Measurements from ENCODE around the gene ADAMTSL4.

Gene ADAMTSL4

DNA sequence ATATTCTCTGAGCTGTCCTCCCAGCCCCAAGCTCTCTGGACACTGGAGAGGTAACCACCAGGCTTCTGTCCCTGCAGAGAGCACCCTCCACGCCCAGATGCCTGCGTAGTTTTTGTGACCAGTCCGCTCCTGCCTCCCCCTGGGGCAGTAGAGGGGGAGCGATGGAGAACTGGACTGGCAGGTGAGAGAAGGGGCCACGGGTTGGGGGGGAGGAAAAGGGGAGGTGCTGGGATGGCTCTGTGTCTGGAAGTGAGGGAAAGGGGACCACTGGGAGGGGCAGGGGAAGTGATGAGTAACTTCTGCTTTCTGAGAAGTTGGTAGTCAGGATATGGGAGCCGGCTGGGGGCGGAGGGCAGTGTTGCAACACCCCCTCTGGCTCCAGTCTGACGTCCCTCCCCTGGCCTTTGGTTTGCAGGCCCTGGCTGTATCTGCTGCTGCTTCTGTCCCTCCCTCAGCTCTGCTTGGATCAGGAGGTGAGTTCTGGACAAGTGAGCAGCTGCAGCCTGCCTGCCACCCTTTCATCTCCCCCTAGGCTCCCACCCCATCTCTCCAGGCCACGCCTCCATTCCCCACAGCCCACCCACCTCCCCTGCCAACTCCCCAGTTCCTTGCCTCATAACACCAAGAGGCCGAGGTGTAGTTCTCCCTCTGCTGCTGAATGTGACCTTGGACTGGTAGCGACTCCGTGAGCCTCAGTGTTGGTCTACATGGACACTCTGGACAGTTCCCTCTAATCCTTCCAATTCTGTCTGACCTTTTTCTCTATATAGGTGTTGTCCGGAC, 3.1 kb downstream of the ADAMTSL4 start:
- H3K9me3 Mint-ChIP-seq, result no peaks in the 10 kb centered on the region
- H3K27me3 Mint-ChIP-seq, result no peaks in the 10 kb centered on the region
- DNase-seq (ENCODE audit: low spot score in 2 of 2) (no peak), ATAC-seq (replicated peaks; ENCODE audit: extremely low read depth, poor library complexity, severe bottlenecking) (no peak)
- H3K36me3 Mint-ChIP-seq (ENCODE audit: insufficient read depth), result peaks cover 11% of the 10 kb centered on the region
- no peak overlapping the region for H3K27ac Mint-ChIP-seq (ENCODE audit: low read depth)
- no peak overlapping the region for H3K4me3 Mint-ChIP-seq
- peaks cover 31% of the 10 kb centered on the region for H3K4me1 Mint-ChIP-seq

DNA sequence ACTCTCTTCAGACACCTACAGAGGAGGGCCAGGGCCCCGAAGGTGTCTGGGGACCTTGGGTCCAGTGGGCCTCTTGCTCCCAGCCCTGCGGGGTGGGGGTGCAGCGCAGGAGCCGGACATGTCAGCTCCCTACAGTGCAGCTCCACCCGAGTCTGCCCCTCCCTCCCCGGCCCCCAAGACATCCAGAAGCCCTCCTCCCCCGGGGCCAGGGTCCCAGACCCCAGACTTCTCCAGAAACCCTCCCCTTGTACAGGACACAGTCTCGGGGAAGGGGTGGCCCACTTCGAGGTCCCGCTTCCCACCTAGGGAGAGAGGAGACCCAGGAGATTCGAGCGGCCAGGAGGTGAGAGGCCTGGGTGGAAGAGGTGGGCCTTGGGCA, 3.7 kb downstream of the ADAMTSL4 start:
- no peaks in the 10 kb centered on the region for H3K9me3 Mint-ChIP-seq
- H3K27ac Mint-ChIP-seq (ENCODE audit: low read depth), result no peak overlapping the region
- H3K4me3 Mint-ChIP-seq, result no peak overlapping the region
- H3K36me3 Mint-ChIP-seq (ENCODE audit: insufficient read depth), result peaks cover 16% of the 10 kb centered on the region
- H3K4me1 Mint-ChIP-seq, result peaks cover 31% of the 10 kb centered on the region
- ATAC-seq (replicated peaks; ENCODE audit: extremely low read depth, poor library complexity, severe bottlenecking) (no peak), DNase-seq (ENCODE audit: low spot score in 2 of 2) (no peak)
- no peaks in the 10 kb centered on the region for H3K27me3 Mint-ChIP-seq

DNA sequence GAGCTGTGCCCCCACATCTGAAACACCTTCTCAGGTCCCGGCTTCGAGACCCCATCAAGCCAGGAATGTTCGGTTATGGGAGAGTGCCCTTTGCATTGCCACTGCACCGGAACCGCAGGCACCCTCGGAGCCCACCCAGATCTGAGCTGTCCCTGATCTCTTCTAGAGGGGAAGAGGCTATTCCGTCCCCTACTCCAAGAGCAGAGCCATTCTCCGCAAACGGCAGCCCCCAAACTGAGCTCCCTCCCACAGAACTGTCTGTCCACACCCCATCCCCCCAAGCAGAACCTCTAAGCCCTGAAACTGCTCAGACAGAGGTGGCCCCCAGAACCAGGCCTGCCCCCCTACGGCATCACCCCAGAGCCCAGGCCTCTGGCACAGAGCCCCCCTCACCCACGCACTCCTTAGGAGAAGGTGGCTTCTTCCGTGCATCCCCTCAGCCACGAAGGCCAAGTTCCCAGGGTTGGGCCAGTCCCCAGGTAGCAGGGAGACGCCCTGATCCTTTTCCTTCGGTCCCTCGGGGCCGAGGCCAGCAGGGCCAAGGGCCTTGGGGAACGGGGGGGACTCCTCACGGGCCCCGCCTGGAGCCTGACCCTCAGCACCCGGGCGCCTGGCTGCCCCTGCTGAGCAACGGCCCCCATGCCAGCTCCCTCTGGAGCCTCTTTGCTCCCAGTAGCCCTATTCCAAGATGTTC, 4.3 kb downstream of the ADAMTSL4 start:
- peaks cover 16% of the 10 kb centered on the region for H3K36me3 Mint-ChIP-seq (ENCODE audit: insufficient read depth)
- ATAC-seq (replicated peaks; ENCODE audit: extremely low read depth, poor library complexity, severe bottlenecking) (no peak), DNase-seq (ENCODE audit: low spot score in 2 of 2) (no peak)
- H3K27ac Mint-ChIP-seq (ENCODE audit: low read depth), result no peak overlapping the region
- no peaks in the 10 kb centered on the region for H3K9me3 Mint-ChIP-seq
- H3K4me3 Mint-ChIP-seq, result no peak overlapping the region
- peaks cover 31% of the 10 kb centered on the region for H3K4me1 Mint-ChIP-seq
- no peaks in the 10 kb centered on the region for H3K27me3 Mint-ChIP-seq

DNA sequence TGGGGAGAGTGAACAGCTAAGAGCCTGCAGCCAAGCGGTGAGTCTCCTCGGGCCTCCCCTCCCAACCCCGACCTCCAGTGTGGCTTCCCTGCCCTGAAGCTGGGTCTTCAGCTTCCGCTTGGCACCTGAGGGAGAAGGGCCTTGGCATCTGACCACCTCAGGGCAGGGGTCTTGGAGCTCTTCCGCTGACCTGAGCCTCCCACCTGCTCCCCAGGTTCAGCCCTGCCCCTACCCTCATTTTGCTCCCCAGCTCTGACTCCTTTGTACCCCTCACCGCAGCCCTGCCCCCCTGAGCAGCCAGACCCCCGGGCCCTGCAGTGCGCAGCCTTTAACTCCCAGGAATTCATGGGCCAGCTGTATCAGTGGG, 4.9 kb downstream of the ADAMTSL4 start:
- DNase-seq (ENCODE audit: low spot score in 2 of 2) (no peak), ATAC-seq (replicated peaks; ENCODE audit: extremely low read depth, poor library complexity, severe bottlenecking) (no peak)
- no peak overlapping the region for H3K27ac Mint-ChIP-seq (ENCODE audit: low read depth)
- peaks cover 31% of the 10 kb centered on the region for H3K4me1 Mint-ChIP-seq
- peaks cover 16% of the 10 kb centered on the region for H3K36me3 Mint-ChIP-seq (ENCODE audit: insufficient read depth)
- no peaks in the 10 kb centered on the region for H3K9me3 Mint-ChIP-seq
- H3K27me3 Mint-ChIP-seq, result no peaks in the 10 kb centered on the region
- H3K4me3 Mint-ChIP-seq, result no peak overlapping the region

DNA sequence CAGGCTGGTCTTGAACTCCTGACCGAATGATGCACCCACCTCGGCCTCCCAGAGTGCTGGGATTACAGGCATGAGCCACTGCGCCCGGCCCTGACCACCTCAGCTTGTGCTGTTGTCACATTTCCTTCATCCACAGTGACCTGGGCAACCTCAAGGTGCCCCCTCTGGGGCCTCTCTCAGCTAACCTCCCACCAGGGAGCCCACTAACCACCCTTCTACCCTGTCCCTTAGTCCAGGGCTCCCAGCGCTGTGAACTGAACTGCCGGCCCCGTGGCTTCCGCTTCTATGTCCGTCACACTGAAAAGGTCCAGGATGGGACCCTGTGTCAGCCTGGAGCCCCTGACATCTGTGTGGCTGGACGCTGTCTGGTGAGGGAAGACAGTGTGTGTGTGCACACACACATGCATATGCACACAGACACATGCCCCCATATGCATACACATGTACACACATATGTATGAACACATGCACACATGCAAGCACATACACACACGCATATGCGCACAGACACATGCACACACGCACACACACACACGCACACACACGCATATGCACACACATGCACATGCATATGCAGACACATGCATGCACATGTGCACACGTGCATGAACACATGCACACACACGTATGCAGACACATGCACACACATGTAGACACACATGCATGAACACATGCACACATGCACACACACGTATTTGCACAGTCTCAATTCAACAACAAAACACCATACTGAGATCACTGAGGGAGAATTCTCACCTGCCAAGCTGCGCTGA, 6.2 kb downstream of the ADAMTSL4 start:
- ATAC-seq (replicated peaks; ENCODE audit: extremely low read depth, poor library complexity, severe bottlenecking), result no peak
- DNase-seq (ENCODE audit: low spot score in 2 of 2), result no peak
- peaks cover 32% of the 10 kb centered on the region for H3K4me1 Mint-ChIP-seq
- H3K27me3 Mint-ChIP-seq, result no peaks in the 10 kb centered on the region
- peaks cover 17% of the 10 kb centered on the region for H3K36me3 Mint-ChIP-seq (ENCODE audit: insufficient read depth)
- H3K27ac Mint-ChIP-seq (ENCODE audit: low read depth), result no peak overlapping the region
- H3K4me3 Mint-ChIP-seq, result no peak overlapping the region
- no peaks in the 10 kb centered on the region for H3K9me3 Mint-ChIP-seq

DNA sequence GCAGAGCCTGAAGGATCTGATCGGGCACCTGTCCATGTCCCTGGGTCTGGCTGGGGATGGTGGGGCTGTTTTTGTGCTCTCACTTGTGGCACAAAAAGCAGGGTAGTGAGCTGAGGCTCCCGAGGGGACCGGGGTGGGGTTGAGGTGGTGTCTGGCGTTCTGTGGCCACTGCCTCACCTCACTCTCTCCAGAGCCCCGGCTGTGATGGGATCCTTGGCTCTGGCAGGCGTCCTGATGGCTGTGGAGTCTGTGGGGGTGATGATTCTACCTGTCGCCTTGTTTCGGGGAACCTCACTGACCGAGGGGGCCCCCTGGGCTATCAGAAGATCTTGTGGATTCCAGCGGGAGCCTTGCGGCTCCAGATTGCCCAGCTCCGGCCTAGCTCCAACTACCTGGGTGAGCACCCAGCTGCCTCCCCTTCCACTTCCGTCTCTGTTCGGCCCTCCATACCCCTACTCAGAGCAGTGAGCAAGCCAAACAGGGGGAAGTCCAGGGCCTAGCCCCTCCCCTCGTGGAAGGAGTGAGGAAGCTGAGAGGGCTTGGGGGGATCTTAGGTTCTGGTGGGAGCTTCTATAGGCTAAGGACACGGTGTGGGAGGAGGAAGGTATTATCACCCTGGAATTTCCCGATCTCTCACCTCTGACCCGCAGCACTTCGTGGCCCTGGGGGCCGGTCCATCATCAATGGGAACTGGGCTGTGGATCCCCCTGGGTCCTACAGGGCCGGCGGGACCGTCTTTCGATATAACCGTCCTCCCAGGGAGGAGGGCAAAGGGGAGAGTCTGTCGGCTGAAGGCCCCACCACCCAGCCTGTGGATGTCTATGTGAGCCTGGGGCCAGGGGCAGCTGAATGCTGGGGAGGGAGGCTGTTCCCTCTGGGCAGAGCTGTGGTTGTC, 7.0 kb downstream of the ADAMTSL4 start:
- no peaks in the 10 kb centered on the region for H3K9me3 Mint-ChIP-seq
- ATAC-seq (replicated peaks; ENCODE audit: extremely low read depth, poor library complexity, severe bottlenecking), result no peak
- H3K36me3 Mint-ChIP-seq (ENCODE audit: insufficient read depth), result peaks cover 19% of the 10 kb centered on the region
- no peak overlapping the region for H3K4me3 Mint-ChIP-seq
- H3K27me3 Mint-ChIP-seq, result no peaks in the 10 kb centered on the region
- no peak for DNase-seq (ENCODE audit: low spot score in 2 of 2)
- H3K4me1 Mint-ChIP-seq, result peaks cover 32% of the 10 kb centered on the region
- H3K27ac Mint-ChIP-seq (ENCODE audit: low read depth), result no peak overlapping the region

DNA sequence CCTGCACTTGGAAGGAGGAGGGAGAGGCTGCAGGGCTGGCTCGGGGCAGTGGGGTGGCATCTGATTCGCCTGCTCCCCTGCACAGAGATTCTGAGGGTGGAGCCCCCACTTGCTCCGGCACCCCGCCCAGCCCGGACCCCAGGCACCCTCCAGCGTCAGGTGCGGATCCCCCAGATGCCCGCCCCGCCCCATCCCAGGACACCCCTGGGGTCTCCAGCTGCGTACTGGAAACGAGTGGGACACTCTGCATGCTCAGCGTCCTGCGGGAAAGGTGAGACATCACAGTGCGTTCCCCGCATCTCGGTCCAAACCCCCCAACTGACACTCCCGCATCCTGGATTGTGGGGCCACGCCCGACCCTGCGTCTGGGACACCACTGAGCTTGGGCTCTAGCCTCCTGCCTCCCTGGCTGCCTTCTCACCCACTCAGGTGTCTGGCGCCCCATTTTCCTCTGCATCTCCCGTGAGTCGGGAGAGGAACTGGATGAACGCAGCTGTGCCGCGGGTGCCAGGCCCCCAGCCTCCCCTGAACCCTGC, 7.9 kb downstream of the ADAMTSL4 start:
- Mint-ChIP-seq H3K4me1 (peaks cover 34% of the 10 kb centered on the region), H3K9me3 (no peaks in the 10 kb centered on the region), H3K4me3 (no peak overlapping the region), H3K36me3 (ENCODE audit: insufficient read depth) (peaks cover 22% of the 10 kb centered on the region), H3K27me3 (no peaks in the 10 kb centered on the region), H3K27ac (ENCODE audit: low read depth) (no peak overlapping the region)
- ATAC-seq (replicated peaks; ENCODE audit: extremely low read depth, poor library complexity, severe bottlenecking), result no peak
- no peak for DNase-seq (ENCODE audit: low spot score in 2 of 2)

DNA sequence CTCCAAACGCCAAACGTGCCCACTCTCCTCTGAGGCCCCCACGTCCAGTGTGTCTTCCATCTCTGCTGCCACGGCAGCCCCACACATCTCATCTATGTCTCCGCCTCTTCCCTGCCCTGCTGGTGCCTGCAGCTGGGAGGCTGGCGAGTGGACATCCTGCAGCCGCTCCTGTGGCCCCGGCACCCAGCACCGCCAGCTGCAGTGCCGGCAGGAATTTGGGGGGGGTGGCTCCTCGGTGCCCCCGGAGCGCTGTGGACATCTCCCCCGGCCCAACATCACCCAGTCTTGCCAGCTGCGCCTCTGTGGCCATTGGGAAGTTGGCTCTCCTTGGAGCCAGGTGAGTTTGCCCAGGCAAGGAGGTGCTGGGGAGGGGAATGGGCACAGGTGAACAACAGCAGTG, 8.6 kb downstream of the ADAMTSL4 start:
- H3K4me3 Mint-ChIP-seq, result no peak overlapping the region
- no peaks in the 10 kb centered on the region for H3K9me3 Mint-ChIP-seq
- no peak overlapping the region for H3K27ac Mint-ChIP-seq (ENCODE audit: low read depth)
- no peak for ATAC-seq (replicated peaks; ENCODE audit: extremely low read depth, poor library complexity, severe bottlenecking)
- no peaks in the 10 kb centered on the region for H3K27me3 Mint-ChIP-seq
- H3K36me3 Mint-ChIP-seq (ENCODE audit: insufficient read depth), result peaks cover 25% of the 10 kb centered on the region
- peaks cover 34% of the 10 kb centered on the region for H3K4me1 Mint-ChIP-seq
- DNase-seq (ENCODE audit: low spot score in 2 of 2), result no peak

DNA sequence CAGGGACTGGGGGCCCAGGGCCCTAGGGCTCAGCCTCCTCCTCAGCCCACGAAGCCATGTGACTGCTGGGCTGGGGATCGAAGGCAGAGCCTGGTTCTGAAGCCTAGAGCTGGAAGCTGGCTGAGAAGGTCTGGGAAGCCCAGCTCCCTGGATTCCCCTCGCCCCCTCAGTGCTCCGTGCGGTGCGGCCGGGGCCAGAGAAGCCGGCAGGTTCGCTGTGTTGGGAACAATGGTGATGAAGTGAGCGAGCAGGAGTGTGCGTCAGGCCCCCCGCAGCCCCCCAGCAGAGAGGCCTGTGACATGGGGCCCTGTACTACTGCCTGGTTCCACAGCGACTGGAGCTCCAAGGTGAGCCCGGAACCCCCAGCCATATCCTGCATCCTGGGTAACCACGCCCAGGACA, 9.1 kb downstream of the ADAMTSL4 start:
- no peaks in the 10 kb centered on the region for H3K27me3 Mint-ChIP-seq
- ATAC-seq (replicated peaks; ENCODE audit: extremely low read depth, poor library complexity, severe bottlenecking), result no peak
- H3K36me3 Mint-ChIP-seq (ENCODE audit: insufficient read depth), result peaks cover 27% of the 10 kb centered on the region
- H3K4me1 Mint-ChIP-seq, result peaks cover 38% of the 10 kb centered on the region
- no peak overlapping the region for H3K4me3 Mint-ChIP-seq
- no peak for DNase-seq (ENCODE audit: low spot score in 2 of 2)
- H3K9me3 Mint-ChIP-seq, result no peaks in the 10 kb centered on the region
- H3K27ac Mint-ChIP-seq (ENCODE audit: low read depth), result no peak overlapping the region

DNA sequence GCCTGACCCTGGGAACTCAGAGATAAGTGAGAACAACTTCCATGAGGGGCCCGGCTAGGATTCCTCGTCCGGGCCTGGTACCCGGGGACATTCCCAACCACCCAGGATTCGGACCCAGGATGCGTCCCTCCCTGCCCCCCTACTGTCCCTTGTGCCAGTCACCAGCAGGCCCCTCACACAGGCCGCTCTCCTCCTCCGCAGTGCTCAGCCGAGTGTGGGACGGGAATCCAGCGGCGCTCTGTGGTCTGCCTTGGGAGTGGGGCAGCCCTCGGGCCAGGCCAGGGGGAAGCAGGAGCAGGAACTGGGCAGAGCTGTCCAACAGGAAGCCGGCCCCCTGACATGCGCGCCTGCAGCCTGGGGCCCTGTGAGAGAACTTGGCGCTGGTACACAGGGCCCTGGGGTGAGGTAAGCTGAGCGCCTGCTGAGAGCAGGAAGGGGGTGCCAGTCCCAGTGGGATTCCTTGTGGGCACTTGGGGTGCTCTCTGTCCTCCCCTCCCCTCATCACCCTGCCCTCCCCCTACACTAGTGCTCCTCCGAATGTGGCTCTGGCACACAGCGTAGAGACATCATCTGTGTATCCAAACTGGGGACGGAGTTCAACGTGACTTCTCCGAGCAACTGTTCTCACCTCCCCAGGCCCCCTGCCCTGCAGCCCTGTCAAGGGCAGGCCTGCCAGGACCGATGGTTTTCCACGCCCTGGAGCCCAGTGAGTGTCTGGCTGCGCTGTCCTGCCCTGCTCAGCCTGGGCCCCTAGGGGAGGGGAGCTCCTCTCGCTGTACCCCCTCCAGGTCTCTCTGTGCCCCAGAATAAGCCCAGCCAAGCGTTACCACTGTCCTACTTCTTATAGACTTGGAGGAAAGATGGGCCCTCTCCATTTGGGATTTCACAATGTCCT, 9.8 kb downstream of the ADAMTSL4 start:
- H3K4me3 Mint-ChIP-seq, result no peak overlapping the region

DNA sequence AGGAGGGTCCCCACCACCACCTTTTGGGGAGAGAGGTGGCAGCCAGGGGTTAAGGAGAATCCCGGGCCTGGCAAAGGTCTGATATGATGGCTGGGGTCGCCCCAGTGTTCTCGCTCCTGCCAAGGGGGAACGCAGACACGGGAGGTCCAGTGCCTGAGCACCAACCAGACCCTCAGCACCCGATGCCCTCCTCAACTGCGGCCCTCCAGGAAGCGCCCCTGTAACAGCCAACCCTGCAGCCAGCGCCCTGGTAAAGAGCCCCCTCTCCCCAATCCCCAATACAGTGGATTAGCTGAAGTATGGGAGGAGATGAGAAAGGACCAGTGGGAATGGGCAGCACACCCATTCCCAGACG, 10.4 kb downstream of the ADAMTSL4 start:
- Mint-ChIP-seq H3K9me3 (no peaks in the 10 kb centered on the region), H3K4me1 (peaks cover 48% of the 10 kb centered on the region), H3K27ac (ENCODE audit: low read depth) (peak overlapping the region; percentile 97), H3K4me3 (peak overlapping the region; percentile 85), H3K36me3 (ENCODE audit: insufficient read depth) (peaks cover 26% of the 10 kb centered on the region), H3K27me3 (no peaks in the 10 kb centered on the region)
- ATAC-seq (replicated peaks; ENCODE audit: extremely low read depth, poor library complexity, severe bottlenecking) (no peak), DNase-seq (ENCODE audit: low spot score in 2 of 2) (no peak)

More for the DNA sequence above, 9.8 kb downstream of the ADAMTSL4 start:
- H3K4me1 Mint-ChIP-seq, result peaks cover 45% of the 10 kb centered on the region
- no peak overlapping the region for H3K27ac Mint-ChIP-seq (ENCODE audit: low read depth)
- H3K9me3 Mint-ChIP-seq, result no peaks in the 10 kb centered on the region
- DNase-seq (ENCODE audit: low spot score in 2 of 2) (no peak), ATAC-seq (replicated peaks; ENCODE audit: extremely low read depth, poor library complexity, severe bottlenecking) (no peak)
- H3K36me3 Mint-ChIP-seq (ENCODE audit: insufficient read depth), result peaks cover 30% of the 10 kb centered on the region
- no peaks in the 10 kb centered on the region for H3K27me3 Mint-ChIP-seq

Measured in central memory CD8-positive, alpha-beta T cell (primary cell).